Gastroesophageal sphincter (tissue), 4 donors: ENCODE results near the gene WDR20. TPM values are rescaled to one million over a fixed set of nuclear protein-coding genes. Genes with fewer than 3 reads are reported as not detected.
"Not testable (repeated sequence)": the region's sequence is repeated elsewhere in the genome, so short reads cannot be mapped to it uniquely, and the experiment has no call there.

ENCODE experiments used
- ATAC-seq: fragments of 150-250 bp; one replicate; pipeline ENCODE4 v1.9.1; 2016; ENCODE audit warnings: mild to moderate bottlenecking, moderate library complexity
- H3K27ac ChIP-seq, 4 donors: fragments of 200-600 bp; sonication (generic) in 3 of 4; 1 replicate in 3 of 4; 2 replicates in 1 of 4; pipeline ENCODE4 v1.5.1; 2016 to 2019
- H3K27me3 ChIP-seq: fragments of 200-600 bp; sonication (generic); one replicate; pipeline ENCODE4 v1.5.1; 2019
- H3K36me3 ChIP-seq, 2 donors: fragments of 200-600 bp; sonication (generic); one replicate each; pipeline ENCODE4 v1.5.1; 2019; ENCODE audit warnings: control low read depth in 1 of 2
- H3K4me1 ChIP-seq, 3 donors: fragments of 200-600 bp; sonication (generic); 1 replicate in 2 of 3; 2 replicates in 1 of 3; pipeline ENCODE4 v1.5.1; 2016 to 2019; ENCODE audit warnings: control low read depth in 2 of 3
- H3K4me3 ChIP-seq, 2 donors: fragments of 200-600 bp; sonication (generic); one replicate each; pipeline ENCODE4 v1.5.1; 2019; ENCODE audit warnings: mild to moderate bottlenecking in 1 of 2, moderate library complexity in 1 of 2
- H3K9me3 ChIP-seq, 3 donors: fragments of 200-600 bp; sonication (generic); one replicate each; pipeline ENCODE4 v1.5.1; 2017 to 2019; ENCODE audit warnings: control low read depth in 2 of 3
- EP300 ChIP-seq: sonication (generic); formaldehyde crosslinking; IDR thresholded peaks from one replicate; pipeline ENCODE4 v1.6.1; 2017; ENCODE audit warnings: antibody characterized with exemption, mild to moderate bottlenecking
- POLR2A ChIP-seq, 2 donors: fragments of 450-650 bp; IDR thresholded peaks; one replicate each; pipeline ENCODE4 v1.6.1; 2017; ENCODE audit warnings: antibody characterized with exemption in 2 of 2, mild to moderate bottlenecking in 2 of 2, moderate library complexity in 1 of 2
- POLR2AphosphoS5 ChIP-seq: sonication (generic); formaldehyde crosslinking; IDR thresholded peaks from one replicate; pipeline ENCODE4 v1.6.1; 2017; ENCODE audit warnings: antibody characterized with exemption
- WGBS, 2 donors: methylation state at CpG; one replicate each; pipeline ENCODE4 v1.1.5; 2018; ENCODE audit warnings: low coverage in 1 of 2; 5-methylcytosine and 5-hydroxymethylcytosine counted together
- total RNA-seq, 4 donors: library from RNA; depleted of rRNA; stranded (reverse); fragments of >200 nt; gene quantifications; one replicate each; pipeline ENCODE4 v1.1.0, GENCODE V29; 2016
- TF ChIP-seq, protein P1 (sequence below), 4 experiments: fragments of 200-600 bp in 2 of 4; fragments of 450-650 bp in 2 of 4; sonication (generic) in 1 of 4; IDR thresholded peaks; one replicate each; pipeline ENCODE4 v1.5.1; 2017 to 2019; ENCODE audit warnings: antibody characterized with exemption in 4 of 4, mild to moderate bottlenecking in 2 of 4, moderate library complexity in 2 of 4

Gene WDR20
- total RNA-seq, 4 donors from 2014 or later: 24.6 to 33.0 (median 28.9) TPM

GRCh38 chr14:102144914-102145313, 5.2 kb downstream of the WDR20 start:
- TF ChIP-seq POLR2A (IDR thresholded peaks at IDR 0.05): no peak
- no peak for TF ChIP-seq EP300
- TF ChIP-seq POLR2AphosphoS5: no peak
- TF ChIP-seq, protein P1, sequence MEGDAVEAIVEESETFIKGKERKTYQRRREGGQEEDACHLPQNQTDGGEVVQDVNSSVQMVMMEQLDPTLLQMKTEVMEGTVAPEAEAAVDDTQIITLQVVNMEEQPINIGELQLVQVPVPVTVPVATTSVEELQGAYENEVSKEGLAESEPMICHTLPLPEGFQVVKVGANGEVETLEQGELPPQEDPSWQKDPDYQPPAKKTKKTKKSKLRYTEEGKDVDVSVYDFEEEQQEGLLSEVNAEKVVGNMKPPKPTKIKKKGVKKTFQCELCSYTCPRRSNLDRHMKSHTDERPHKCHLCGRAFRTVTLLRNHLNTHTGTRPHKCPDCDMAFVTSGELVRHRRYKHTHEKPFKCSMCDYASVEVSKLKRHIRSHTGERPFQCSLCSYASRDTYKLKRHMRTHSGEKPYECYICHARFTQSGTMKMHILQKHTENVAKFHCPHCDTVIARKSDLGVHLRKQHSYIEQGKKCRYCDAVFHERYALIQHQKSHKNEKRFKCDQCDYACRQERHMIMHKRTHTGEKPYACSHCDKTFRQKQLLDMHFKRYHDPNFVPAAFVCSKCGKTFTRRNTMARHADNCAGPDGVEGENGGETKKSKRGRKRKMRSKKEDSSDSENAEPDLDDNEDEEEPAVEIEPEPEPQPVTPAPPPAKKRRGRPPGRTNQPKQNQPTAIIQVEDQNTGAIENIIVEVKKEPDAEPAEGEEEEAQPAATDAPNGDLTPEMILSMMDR (IDR thresholded peaks at IDR 0.05): no peak
- Histone ChIP-seq H3K27me3 (no peaks in the 10 kb centered on the region), H3K4me3 (no peak overlapping the region), H3K4me1 (peaks cover 0 to 59% (median 10%) of the 10 kb centered on the region in 3 donors), H3K27ac (no peak overlapping the region), H3K9me3 (no peaks in the 10 kb centered on the region), H3K36me3 (peaks cover 0 to 4% of the 10 kb centered on the region in 2 donors)
- ATAC-seq: no peak

GRCh38 chr14:102145395-102145794, 5.7 kb downstream of the WDR20 start:
- Histone ChIP-seq H3K27ac (no peak overlapping the region), H3K4me3 (no peak overlapping the region), H3K9me3 (no peaks in the 10 kb centered on the region), H3K27me3 (no peaks in the 10 kb centered on the region), H3K4me1 (peaks cover 0 to 58% (median 10%) of the 10 kb centered on the region in 3 donors), H3K36me3 (peaks cover 0 to 4% of the 10 kb centered on the region in 2 donors)
- no peak for ATAC-seq
- TF ChIP-seq POLR2AphosphoS5: no peak
- TF ChIP-seq, protein P1 (IDR thresholded peaks at IDR 0.05): no peak
- TF ChIP-seq POLR2A (IDR thresholded peaks at IDR 0.05): no peak
- WGBS, 2 donors: 84 to 100% methylated on average over 2 to 5 of the region's 6 CpGs

DNA sequence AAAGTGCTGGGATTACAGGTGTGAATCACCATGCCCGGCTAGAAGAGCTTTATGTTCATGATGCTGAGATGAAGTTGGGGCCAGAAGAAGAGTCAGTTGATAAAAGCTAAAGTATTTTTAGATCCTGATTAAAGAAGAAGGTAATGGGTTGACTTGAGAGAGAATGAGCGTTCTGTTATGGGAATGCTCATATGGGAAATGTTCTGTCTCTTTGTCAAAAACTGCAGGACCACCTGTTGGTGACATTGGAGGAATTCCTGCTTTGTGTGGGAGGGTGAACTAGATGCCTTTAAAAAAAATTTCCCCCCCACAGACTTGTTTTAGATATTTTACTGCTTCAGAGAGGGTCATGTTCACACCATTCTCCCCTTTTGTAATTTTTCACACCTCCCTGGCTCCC, 6.7 kb downstream of the WDR20 start:
- Histone ChIP-seq H3K36me3 (peaks cover 0 to 4% of the 10 kb centered on the region in 2 donors), H3K4me1 (peaks cover 0 to 53% (median 1%) of the 10 kb centered on the region in 3 donors), H3K4me3 (no peak overlapping the region), H3K9me3 (no peaks in the 10 kb centered on the region), H3K27me3 (no peaks in the 10 kb centered on the region), H3K27ac (no peak overlapping the region)
- 88 to 100% methylated on average over 1 to 2 of the region's 2 CpGs for WGBS, 2 donors
- ATAC-seq: no peak
- TF ChIP-seq POLR2A (IDR thresholded peaks at IDR 0.05) (no peak), EP300 (no peak), POLR2AphosphoS5 (no peak)
- TF ChIP-seq, protein P1 (IDR thresholded peaks at IDR 0.05): no peak

GRCh38 chr14:102150083-102150482, 10.4 kb downstream of the WDR20 start:
- H3K4me3 ChIP-seq: no peak overlapping the region
- H3K27ac ChIP-seq: no peak overlapping the region
- 93 to 96% methylated on average over 6 to 7 of the region's 7 CpGs for WGBS, 2 donors
- peaks cover 0 to 39% (median 0%) of the 10 kb centered on the region in 3 donors for H3K4me1 ChIP-seq
- TF ChIP-seq, protein P1 (IDR thresholded peaks at IDR 0.05): no peak
- TF ChIP-seq POLR2AphosphoS5: no peak
- TF ChIP-seq POLR2A (IDR thresholded peaks at IDR 0.05): no peak
- TF ChIP-seq EP300: no peak
- H3K27me3 ChIP-seq: no peaks in the 10 kb centered on the region
- H3K36me3 ChIP-seq: peaks cover 0 to 8% of the 10 kb centered on the region in 2 donors
- no peaks in the 10 kb centered on the region for H3K9me3 ChIP-seq
- ATAC-seq: no peak

DNA sequence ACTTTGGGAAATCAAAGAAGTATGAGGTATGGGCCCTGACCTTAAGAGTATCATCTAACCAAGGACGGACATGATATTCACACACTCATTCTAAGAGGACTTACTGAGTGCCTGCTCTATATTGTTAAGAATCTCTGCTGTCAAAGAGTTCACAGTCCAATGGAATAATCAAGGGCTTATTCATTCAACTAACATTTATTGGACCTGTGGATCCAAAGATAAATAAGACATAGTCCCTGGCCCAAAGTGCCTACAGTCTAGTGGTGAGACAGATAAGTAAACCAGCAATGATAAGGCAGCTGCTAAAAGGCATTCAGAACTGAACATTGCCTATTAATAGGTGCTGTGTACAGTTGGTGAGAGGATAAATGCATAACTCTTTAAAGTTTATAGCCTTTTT, 11.0 kb downstream of the WDR20 start:
- Histone ChIP-seq H3K4me1 (peaks cover 0 to 39% (median 2%) of the 10 kb centered on the region in 3 donors), H3K4me3 (no peak overlapping the region), H3K9me3 (no peaks in the 10 kb centered on the region), H3K36me3 (peaks cover 0 to 8% of the 10 kb centered on the region in 2 donors), H3K27ac (no peak overlapping the region), H3K27me3 (no peaks in the 10 kb centered on the region)
- no peak for ATAC-seq
- TF ChIP-seq, protein P1 (IDR thresholded peaks at IDR 0.05): no peak
- TF ChIP-seq POLR2AphosphoS5 (no peak), EP300 (no peak), POLR2A (IDR thresholded peaks at IDR 0.05) (no peak)
- 78% methylated on average over 1 of the region's 1 CpG; no CpG with 5 or more reads in 1 of the 2 donors for WGBS, 2 donors

DNA sequence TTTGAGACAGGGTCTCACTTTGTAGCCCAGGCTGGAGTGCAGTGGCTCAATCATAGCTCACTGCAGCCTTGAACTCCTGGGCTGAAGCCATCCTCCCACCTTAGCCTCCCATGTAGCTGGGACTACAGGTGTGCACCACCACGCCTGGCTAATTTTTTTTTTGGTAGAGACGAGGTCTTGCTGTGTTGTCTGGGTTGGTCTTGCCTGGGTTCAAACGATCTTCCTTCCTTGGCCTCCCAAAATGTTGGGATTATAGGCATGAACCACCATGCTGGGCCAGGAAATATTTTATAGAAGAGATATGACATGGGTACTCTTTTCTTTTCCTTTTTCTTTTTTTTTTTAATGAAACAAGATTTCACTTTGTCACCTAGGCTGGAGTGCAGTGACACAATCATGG, 11.7 kb downstream of the WDR20 start:
- not testable (repeated sequence) for ATAC-seq, H3K36me3 ChIP-seq, H3K27me3 ChIP-seq, H3K9me3 ChIP-seq, H3K27ac ChIP-seq, H3K4me3 ChIP-seq
- WGBS, 2 donors: 94% methylated on average over 3 of the region's 3 CpGs; no CpG with 5 or more reads in 1 of the 2 donors
- peaks cover 0 to 35% (median 2%) of the 10 kb centered on the region in 3 donors for H3K4me1 ChIP-seq
